ENCODE data around the gene NPLOC4. TPM values are rescaled to one million over a fixed set of nuclear protein-coding genes. Genes with fewer than 3 reads are reported as not detected.

NPLOC4 gene
- polyA plus RNA-seq, 1 of the 3 experiments (the other 2 are of a cell fraction) = 88.6 TPM

- H3F3A ChIP-seq (replicated peaks; ENCODE audit: insufficient read depth) = peaks cover 11% of the 10 kb centered on the region
- H3K79me2 ChIP-seq (ENCODE audit: insufficient read depth) = no peaks in the 10 kb centered on the region
- H3K4me1 ChIP-seq (ENCODE audit: control insufficient read depth in 1 of 2, insufficient read depth in 2 of 2, low read depth in 1 of 2, low read length in 1 of 2) = peaks cover 0 to 19% of the 10 kb centered on the region in 2 experiments; a peak in 1 of 4 replicates
- no peak for DNase-seq
- H2AFZ ChIP-seq (ENCODE audit: low read depth) = no peak overlapping the region
- ChIA-PET CTCF (no interaction called here), POLR2A (interaction anchor here (0.6 to 1.2 kb wide), 2 partner anchors 10 to 96 kb away, joined by 3 read pairs; partner anchors contain the start of gene NPLOC4)
- no peak overlapping the region for H3K4me2 ChIP-seq
- no peak overlapping the region for H3K9ac ChIP-seq
- WGBS (ENCODE audit: low lambda C conversion rate) = 95% methylated on average over 4 of the region's 14 CpGs
- H3K36me3 ChIP-seq (replicated peaks in 1 of 2; ENCODE audit: control insufficient read depth in 1 of 2, insufficient read depth in 2 of 2, low read length in 1 of 2) = peaks cover 22 to 49% of the 10 kb centered on the region in 2 experiments
- no peaks in the 10 kb centered on the region for H3K9me2 ChIP-seq
- no peak for TF ChIP-seq TAF1 (IDR thresholded peaks at IDR 0.05; ENCODE audit: borderline replicate concordance, low read depth, low read length)
- H3K27me3 ChIP-seq (ENCODE audit: insufficient read depth) = no peaks in the 10 kb centered on the region
- H3K4me3 ChIP-seq (ENCODE audit: low read depth in 2 of 2, low read length in 1 of 2) = no peak overlapping the region
- H3K9me3 ChIP-seq = no peaks in the 10 kb centered on the region
- H3K27ac ChIP-seq (ENCODE audit: low read depth in 2 of 2, low read length in 1 of 2) = no peak overlapping the region
- H4K20me1 ChIP-seq (ENCODE audit: insufficient read depth) = peaks cover 9% of the 10 kb centered on the region; the same call in 1 of the 2 replicates
Observed at GRCh38 chr17:81540676-81541027, 96.3 kb downstream of the NPLOC4 start.

GRCh38 chr17:81539961-81540675 lies 96.8 kb downstream of the NPLOC4 start:
- Histone ChIP-seq H3K79me2 (ENCODE audit: insufficient read depth) (no peaks in the 10 kb centered on the region), H3K27ac (ENCODE audit: low read depth in 2 of 2, low read length in 1 of 2) (no peak overlapping the region), H3K9me2 (no peaks in the 10 kb centered on the region), H3K36me3 (replicated peaks in 1 of 2; ENCODE audit: control insufficient read depth in 1 of 2, insufficient read depth in 2 of 2, low read length in 1 of 2) (peaks cover 16 to 44% of the 10 kb centered on the region in 2 experiments), H2AFZ (ENCODE audit: low read depth) (no peak overlapping the region), H3F3A (replicated peaks; ENCODE audit: insufficient read depth) (peaks cover 11% of the 10 kb centered on the region), H3K4me3 (ENCODE audit: low read depth in 2 of 2, low read length in 1 of 2) (no peak overlapping the region), H3K4me1 (ENCODE audit: control insufficient read depth in 1 of 2, insufficient read depth in 2 of 2, low read depth in 1 of 2, low read length in 1 of 2) (peaks cover 0 to 19% of the 10 kb centered on the region in 2 experiments; a peak in 1 of 4 replicates), H3K4me2 (no peak overlapping the region), H3K9ac (no peak overlapping the region), H3K27me3 (ENCODE audit: insufficient read depth) (no peaks in the 10 kb centered on the region), H3K9me3 (no peaks in the 10 kb centered on the region), H4K20me1 (ENCODE audit: insufficient read depth) (peaks cover 9% of the 10 kb centered on the region; the same call in 1 of the 2 replicates)
- WGBS (ENCODE audit: low lambda C conversion rate) = 94% methylated on average over 25 of the region's 28 CpGs
- ChIA-PET CTCF (no interaction called here), POLR2A (interaction anchor here (0.6 kb wide), 1 partner anchor 97 kb away, joined by 3 read pairs; the partner anchor contains the start of gene NPLOC4)
- DNase-seq = no peak
- no peak for TF ChIP-seq RXRA (IDR thresholded peaks at IDR 0.05; ENCODE audit: borderline replicate concordance, low read depth)
- TF ChIP-seq RFX5 (IDR thresholded peaks at IDR 0.05; ENCODE audit: low read length) = no peak
- TF ChIP-seq MEF2A (IDR thresholded peaks at IDR 0.05; ENCODE audit: borderline replicate concordance, low read depth) = no peak
- TF ChIP-seq EP300 (IDR thresholded peaks at IDR 0.05; ENCODE audit: borderline replicate concordance in 1 of 2, low read depth in 1 of 2, low read length in 1 of 2) = no peak

GRCh38 chr17:81539571-81539900 lies 97.4 kb downstream of the NPLOC4 start:
- H3K36me3 ChIP-seq (replicated peaks in 1 of 2; ENCODE audit: control insufficient read depth in 1 of 2, insufficient read depth in 2 of 2, low read length in 1 of 2) = peaks cover 11 to 41% of the 10 kb centered on the region in 2 experiments
- ChIA-PET POLR2A (interaction anchor here (0.9 kb wide), 1 partner anchor 32 kb away, joined by 3 read pairs; no protein-coding TSS in a partner anchor), CTCF (interaction anchor here (1.4 to 4.2 kb wide), 3 partner anchors 27 to 285 kb away, joined by 8 to 39 read pairs (median 20); partner anchors contain the start of gene ACTG1)
- no peaks in the 10 kb centered on the region for H3K9me3 ChIP-seq
- H3K4me3 ChIP-seq (ENCODE audit: low read depth in 2 of 2, low read length in 1 of 2) = no peak overlapping the region
- H3K27me3 ChIP-seq (ENCODE audit: insufficient read depth) = no peaks in the 10 kb centered on the region
- H4K20me1 ChIP-seq (ENCODE audit: insufficient read depth) = peaks cover 9% of the 10 kb centered on the region; the same call in 1 of the 2 replicates
- DNase-seq = no peak
- no peak overlapping the region for H3K4me2 ChIP-seq
- H3K9ac ChIP-seq = no peak overlapping the region
- peaks cover 11% of the 10 kb centered on the region for H3F3A ChIP-seq (replicated peaks; ENCODE audit: insufficient read depth)
- no peak for TF ChIP-seq TCF12 (IDR thresholded peaks at IDR 0.05)
- TF ChIP-seq MXI1 (IDR thresholded peaks at IDR 0.05; ENCODE audit: low read depth, low read length) = no peak
- TF ChIP-seq ZBTB33 (IDR thresholded peaks at IDR 0.05; ENCODE audit: borderline replicate concordance, low read depth) = no peak
- no peak for TF ChIP-seq USF2 (IDR thresholded peaks at IDR 0.05; ENCODE audit: borderline replicate concordance, low read depth, low read length)
- no peak for TF ChIP-seq EZH2phosphoT487 (IDR thresholded peaks at IDR 0.05; ENCODE audit: borderline replicate concordance, low read depth)
- TF ChIP-seq RAD21 (IDR thresholded peaks at IDR 0.05; ENCODE audit: low read length) = no peak
- TF ChIP-seq TAF1 (IDR thresholded peaks at IDR 0.05; ENCODE audit: borderline replicate concordance, low read depth, low read length) = no peak
- TF ChIP-seq FOSL2 (IDR thresholded peaks at IDR 0.05; ENCODE audit: borderline replicate concordance, low read depth) = no peak
- TF ChIP-seq RXRA (IDR thresholded peaks at IDR 0.05; ENCODE audit: borderline replicate concordance, low read depth) = no peak
- no peak for TF ChIP-seq FOXM1 (IDR thresholded peaks at IDR 0.05; ENCODE audit: low read depth)
- H3K27ac ChIP-seq (ENCODE audit: low read depth in 2 of 2, low read length in 1 of 2) = no peak overlapping the region
- no peak overlapping the region for H2AFZ ChIP-seq (ENCODE audit: low read depth)
- no peaks in the 10 kb centered on the region for H3K9me2 ChIP-seq
- WGBS (ENCODE audit: low lambda C conversion rate) = 93% methylated on average over 9 of the region's 10 CpGs
- peaks cover 0 to 24% of the 10 kb centered on the region in 2 experiments; a peak in 1 of 4 replicates for H3K4me1 ChIP-seq (ENCODE audit: control insufficient read depth in 1 of 2, insufficient read depth in 2 of 2, low read depth in 1 of 2, low read length in 1 of 2)
- no peaks in the 10 kb centered on the region for H3K79me2 ChIP-seq (ENCODE audit: insufficient read depth)

All from SK-N-SH (cell line).